ENCODE measurements around the gene CNTLN. TPM values are rescaled to one million over a fixed set of nuclear protein-coding genes. Genes with fewer than 3 reads are reported as not detected.
A peak's percentile ranks its signal among the peaks of the same experiment; 100 is the strongest.

Gene CNTLN
- total RNA-seq, 1 donor from 2014 or later = 10.1 TPM

DNA sequence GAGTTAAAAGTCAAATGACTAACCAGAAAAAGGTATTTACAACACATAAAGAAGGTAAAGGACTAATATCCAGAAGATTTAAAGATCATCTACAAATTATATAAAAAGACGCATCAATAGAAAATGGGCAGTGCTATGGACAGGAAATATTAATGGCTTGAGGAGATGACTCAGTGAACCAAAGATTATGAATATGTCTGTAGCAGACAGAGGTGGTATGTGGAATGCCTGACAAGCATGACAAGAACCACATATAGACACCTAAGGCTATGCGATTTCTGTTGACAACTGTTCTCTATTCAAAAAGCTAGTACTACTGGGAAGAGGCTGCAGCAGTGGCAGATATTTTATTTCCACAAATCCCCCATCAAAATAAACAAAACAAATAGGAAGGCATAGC is 267.0 kb downstream of the CNTLN start:
- Histone ChIP-seq H3K4me3 (no peak overlapping the region), H3K9me3 (ENCODE audit: low read depth) (no peaks in the 10 kb centered on the region), H3F3A (ENCODE audit: low read depth) (no peaks in the 10 kb centered on the region), H4K20me1 (ENCODE audit: low read depth) (no peaks in the 10 kb centered on the region), H3K27ac (no peak overlapping the region), H3K4me1 (no peaks in the 10 kb centered on the region), H3K4me2 (no peak overlapping the region), H3K36me3 (no peaks in the 10 kb centered on the region), H3K9ac (no peak overlapping the region), H3K79me2 (ENCODE audit: low read depth) (no peaks in the 10 kb centered on the region), H3K27me3 (no peaks in the 10 kb centered on the region), H2AFZ (replicated peaks) (no peak overlapping the region)
- Mint-ChIP-seq H3K9me3 (no peaks in the 10 kb centered on the region), H3K4me3 (no peak overlapping the region), H3K4me1 (no peaks in the 10 kb centered on the region), H3K36me3 (peaks cover 7% of the 10 kb centered on the region), H3K27me3 (ENCODE audit: insufficient read depth, low read depth) (no peaks in the 10 kb centered on the region), H3K27ac (no peak overlapping the region)
- no peak for TF ChIP-seq EZH2 (IDR thresholded peaks at IDR 0.05)
- TF ChIP-seq, protein P1, sequence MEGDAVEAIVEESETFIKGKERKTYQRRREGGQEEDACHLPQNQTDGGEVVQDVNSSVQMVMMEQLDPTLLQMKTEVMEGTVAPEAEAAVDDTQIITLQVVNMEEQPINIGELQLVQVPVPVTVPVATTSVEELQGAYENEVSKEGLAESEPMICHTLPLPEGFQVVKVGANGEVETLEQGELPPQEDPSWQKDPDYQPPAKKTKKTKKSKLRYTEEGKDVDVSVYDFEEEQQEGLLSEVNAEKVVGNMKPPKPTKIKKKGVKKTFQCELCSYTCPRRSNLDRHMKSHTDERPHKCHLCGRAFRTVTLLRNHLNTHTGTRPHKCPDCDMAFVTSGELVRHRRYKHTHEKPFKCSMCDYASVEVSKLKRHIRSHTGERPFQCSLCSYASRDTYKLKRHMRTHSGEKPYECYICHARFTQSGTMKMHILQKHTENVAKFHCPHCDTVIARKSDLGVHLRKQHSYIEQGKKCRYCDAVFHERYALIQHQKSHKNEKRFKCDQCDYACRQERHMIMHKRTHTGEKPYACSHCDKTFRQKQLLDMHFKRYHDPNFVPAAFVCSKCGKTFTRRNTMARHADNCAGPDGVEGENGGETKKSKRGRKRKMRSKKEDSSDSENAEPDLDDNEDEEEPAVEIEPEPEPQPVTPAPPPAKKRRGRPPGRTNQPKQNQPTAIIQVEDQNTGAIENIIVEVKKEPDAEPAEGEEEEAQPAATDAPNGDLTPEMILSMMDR (IDR thresholded peaks at IDR 0.05) = no peak
- no peak for TF ChIP-seq EZH2phosphoT487 (IDR thresholded peaks at IDR 0.05)
- DNase-seq (ENCODE audit: low spot score) = no peak

DNA sequence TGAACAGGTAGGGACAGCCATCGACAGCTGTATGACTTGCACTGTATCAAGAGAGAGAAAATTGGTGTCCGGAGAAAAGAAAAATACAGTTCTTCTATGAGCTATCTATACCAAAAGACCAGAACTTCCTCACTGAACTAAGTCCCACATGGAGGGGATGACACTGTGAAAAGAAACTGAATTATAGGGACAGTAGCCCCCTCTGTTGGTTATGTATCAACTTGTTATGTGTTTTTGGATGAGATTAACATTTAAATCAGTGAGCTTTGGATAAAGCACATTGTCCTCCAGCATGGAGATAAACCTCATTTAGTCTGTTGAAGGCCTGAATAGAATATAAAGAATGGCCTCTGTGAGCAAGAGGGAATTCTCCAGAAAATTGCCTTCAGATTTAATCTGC is 267.5 kb downstream of the CNTLN start:
- H3K27me3 Mint-ChIP-seq (ENCODE audit: insufficient read depth, low read depth) = no peaks in the 10 kb centered on the region
- Histone ChIP-seq H4K20me1 (ENCODE audit: low read depth) (no peaks in the 10 kb centered on the region), H3K9me3 (ENCODE audit: low read depth) (no peaks in the 10 kb centered on the region), H3K4me1 (no peaks in the 10 kb centered on the region), H3K27me3 (no peaks in the 10 kb centered on the region), H3K27ac (no peak overlapping the region), H3K79me2 (ENCODE audit: low read depth) (no peaks in the 10 kb centered on the region), H3F3A (ENCODE audit: low read depth) (no peaks in the 10 kb centered on the region), H2AFZ (replicated peaks) (no peak overlapping the region), H3K9ac (no peak overlapping the region), H3K4me2 (no peak overlapping the region), H3K36me3 (no peaks in the 10 kb centered on the region), H3K4me3 (no peak overlapping the region)
- no peaks in the 10 kb centered on the region for H3K4me1 Mint-ChIP-seq
- H3K9me3 Mint-ChIP-seq = no peaks in the 10 kb centered on the region
- H3K27ac Mint-ChIP-seq = no peak overlapping the region
- H3K4me3 Mint-ChIP-seq = no peak overlapping the region
- peak; percentile 60 for DNase-seq (ENCODE audit: low spot score)
- TF ChIP-seq, protein P1 (IDR thresholded peaks at IDR 0.05) = peak; percentile 52
- TF ChIP-seq EZH2 (IDR thresholded peaks at IDR 0.05) = no peak
- H3K36me3 Mint-ChIP-seq = peaks cover 7% of the 10 kb centered on the region

DNA sequence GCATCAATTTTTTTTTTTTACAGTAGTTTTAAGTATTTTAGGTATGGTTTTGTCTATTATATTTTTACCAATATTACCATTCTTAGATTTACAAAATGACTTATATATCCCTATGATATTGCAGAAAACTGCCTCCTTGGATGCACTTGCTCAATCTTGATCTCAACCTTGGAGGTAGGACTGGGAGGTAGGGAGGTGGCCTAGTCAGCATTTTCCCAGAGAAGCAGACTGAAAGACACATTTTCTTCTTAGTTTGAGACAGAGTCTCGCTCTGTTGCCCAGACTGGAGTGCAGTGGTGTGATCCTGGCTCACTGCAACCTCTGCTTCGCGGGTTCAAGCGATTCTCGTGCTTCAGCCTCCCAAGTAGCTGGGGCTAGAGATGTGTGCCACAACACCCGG is 268.7 kb downstream of the CNTLN start:
- no peaks in the 10 kb centered on the region for H3F3A ChIP-seq (ENCODE audit: low read depth)
- Mint-ChIP-seq H3K4me1 (no peaks in the 10 kb centered on the region), H3K36me3 (peaks cover 7% of the 10 kb centered on the region), H3K27ac (no peak overlapping the region), H3K27me3 (ENCODE audit: insufficient read depth, low read depth) (no peaks in the 10 kb centered on the region), H3K4me3 (no peak overlapping the region), H3K9me3 (no peaks in the 10 kb centered on the region)
- no peak overlapping the region for H3K4me3 ChIP-seq
- H3K4me2 ChIP-seq = no peak overlapping the region
- no peaks in the 10 kb centered on the region for H3K79me2 ChIP-seq (ENCODE audit: low read depth)
- H3K27me3 ChIP-seq = no peaks in the 10 kb centered on the region
- H3K4me1 ChIP-seq = no peaks in the 10 kb centered on the region
- DNase-seq (ENCODE audit: low spot score) = no peak
- no peak overlapping the region for H3K9ac ChIP-seq
- H4K20me1 ChIP-seq (ENCODE audit: low read depth) = no peaks in the 10 kb centered on the region
- no peaks in the 10 kb centered on the region for H3K9me3 ChIP-seq (ENCODE audit: low read depth)
- no peaks in the 10 kb centered on the region for H3K36me3 ChIP-seq
- no peak overlapping the region for H2AFZ ChIP-seq (replicated peaks)
- no peak for TF ChIP-seq EZH2 (IDR thresholded peaks at IDR 0.05)
- TF ChIP-seq, protein P1 (IDR thresholded peaks at IDR 0.05) = no peak
- no peak for TF ChIP-seq EZH2phosphoT487 (IDR thresholded peaks at IDR 0.05)
- no peak overlapping the region for H3K27ac ChIP-seq
